ENCODE results near the gene CMTM6. TPM values are rescaled to one million over a fixed set of nuclear protein-coding genes. Genes with fewer than 3 reads are reported as not detected.

Gene CMTM6
- total and polyA plus RNA-seq, 2 of the 13 experiments (the other 11 are each of a cell fraction or from before 2014, with no cell fraction given), result 25.6 to 55.7 TPM

- TF ChIP-seq ZNF280D (CRISPR knock-in tag; IDR thresholded peaks at IDR 0.05) (no peak), ZNF569 (CRISPR knock-in tag; IDR thresholded peaks at IDR 0.05; ENCODE audit: borderline replicate concordance) (no peak), ZNF143 (CRISPR knock-in tag; IDR thresholded peaks at IDR 0.05) (no peak)
These were observed 2.4 kb downstream of the CMTM6 start (continued) for GRCh38 chr3:32500231-32500630.

GRCh38 chr3:32499585-32499984, 3.1 kb downstream of the CMTM6 start:
- no TSS peak for BruUV-seq (replicated peaks)
- no peak for TF ChIP-seq CHCHD3 (CRISPR knock-in tag; IDR thresholded peaks at IDR 0.05)
- TF ChIP-seq RARG (CRISPR knock-in tag; IDR thresholded peaks at IDR 0.05; ENCODE audit: low read depth), result no peak
- TF ChIP-seq ARHGAP35 (CRISPR knock-in tag; IDR thresholded peaks at IDR 0.05; ENCODE audit: borderline replicate concordance), result no peak
- no peak for TF ChIP-seq IRF2 (CRISPR knock-in tag; IDR thresholded peaks at IDR 0.05)
- no peak for TF ChIP-seq ZNF616 (CRISPR knock-in tag; IDR thresholded peaks at IDR 0.05; ENCODE audit: low read depth)
- TF ChIP-seq ZNF441 (CRISPR knock-in tag; IDR thresholded peaks at IDR 0.05; ENCODE audit: borderline replicate concordance), result no peak
- TF ChIP-seq NKX3-1 (CRISPR knock-in tag; IDR thresholded peaks at IDR 0.05), result no peak
- no peak for TF ChIP-seq ZNF614 (CRISPR knock-in tag; IDR thresholded peaks at IDR 0.05; ENCODE audit: borderline replicate concordance)
- TF ChIP-seq GABPB1 (CRISPR knock-in tag; IDR thresholded peaks at IDR 0.05), result no peak
- TF ChIP-seq SIN3A (IDR thresholded peaks at IDR 0.05; ENCODE audit: borderline replicate concordance, low read depth, low read length), result no peak
- TF ChIP-seq ZNF160 (CRISPR knock-in tag; IDR thresholded peaks at IDR 0.05), result no peak
- no peak for TF ChIP-seq ZBTB33 (CRISPR knock-in tag; IDR thresholded peaks at IDR 0.05)
- TF ChIP-seq ZFP36L1 (CRISPR knock-in tag; IDR thresholded peaks at IDR 0.05), result no peak
- TF ChIP-seq SOX13 (IDR thresholded peaks at IDR 0.05), result no peak
- TF ChIP-seq SOX13 (CRISPR knock-in tag; conservative IDR thresholded peaks at IDR 0.05 in 1 of 2, IDR thresholded peaks at IDR 0.05 in 1 of 2), result no peak
- TF ChIP-seq SUZ12 (IDR thresholded peaks at IDR 0.05; ENCODE audit: low read depth, low read length), result no peak
- no peak for TF ChIP-seq DR1 (CRISPR knock-in tag; IDR thresholded peaks at IDR 0.05)
- TF ChIP-seq SMARCC2 (IDR thresholded peaks at IDR 0.05), result no peak

More at GRCh38 chr3:32499585-32499984, 3.1 kb downstream of the CMTM6 start:
- Histone ChIP-seq H3K27ac (ENCODE audit: extremely low read length, insufficient read depth, low read length) (no peak overlapping the region), H4K20me1 (ENCODE audit: insufficient read depth, low read length) (no peaks in the 10 kb centered on the region), H3K9ac (ENCODE audit: insufficient read depth, low read depth, low read length) (no peak overlapping the region), H3K79me2 (ENCODE audit: insufficient read depth, low read length) (peaks cover 36% of the 10 kb centered on the region), H3K4me1 (ENCODE audit: insufficient read depth, low read length) (peaks cover 49% of the 10 kb centered on the region), H3K36me3 (replicated peaks in 1 of 2; ENCODE audit: control insufficient read depth in 1 of 2, insufficient read depth in 2 of 2, low read length in 2 of 2) (no peaks in the 10 kb centered on the region), H3K27me3 (ENCODE audit: control insufficient read depth in 1 of 2, insufficient read depth in 2 of 2, low read length in 2 of 2) (no peaks in the 10 kb centered on the region; a peak in 1 of 5 replicates), H2AFZ (ENCODE audit: low read length) (no peak overlapping the region), H3K4me3 (replicated peaks in 1 of 3; ENCODE audit: insufficient read depth in 1 of 3, low read depth in 2 of 3, low read length in 3 of 3) (no peak overlapping the region), H3K4me2 (ENCODE audit: low read depth, low read length) (no peak overlapping the region), H3K9me3 (ENCODE audit: low read length) (no peaks in the 10 kb centered on the region)
- FAIRE-seq, result no peak
- no peak for DNase-seq (ENCODE audit: low spot score)
- 97% methylated on average over 2 of the region's 2 CpGs for WGBS (ENCODE audit: low lambda C conversion rate)
- in situ Hi-C loops (cut with HindIII; ENCODE audit: extremely low pct_ligation_motif_present, low pct_unique_long_range_greater_than_20kb) (no loop called here), intact Hi-C loops (cut with micrococcal nuclease; ENCODE audit: unreplicated experiment) (no loop called here)
- CTCF ChIA-PET (ENCODE audit: low intra/inter-chr PET ratio, low total read pairs), result no interaction called here
- ATAC-seq, result no peak
- POLR2A ChIA-PET, result no interaction called here
